Esophagus (tissue), 2 donors: ENCODE results near the gene MMP10. TPM values are rescaled to one million over a fixed set of nuclear protein-coding genes. Genes with fewer than 3 reads are reported as not detected.

Experiments
- H3K27ac ChIP-seq, 2 donors: one replicate each; pipeline ENCODE4 v1.5.1; 2013; ENCODE audit warnings: low read depth in 2 of 2, mild to moderate bottlenecking in 2 of 2, inconsistent platforms in 1 of 2, low read length in 1 of 2, moderate library complexity in 1 of 2
- H3K27me3 ChIP-seq, 2 donors: one replicate each; pipeline ENCODE4 v1.6.1; 2013; ENCODE audit warnings: low read length in 2 of 2, control low read depth in 1 of 2, mild to moderate bottlenecking in 1 of 2; ENCODE audit not compliant: insufficient read depth in 2 of 2, control insufficient read depth in 1 of 2
- H3K36me3 ChIP-seq, 2 donors: one replicate each; pipeline ENCODE4 v1.6.1; 2013; ENCODE audit warnings: low read length in 1 of 2; ENCODE audit not compliant: control insufficient read depth in 2 of 2, insufficient read depth in 2 of 2
- H3K4me1 ChIP-seq, 2 donors: one replicate each; pipeline ENCODE4 v1.6.1; 2013; ENCODE audit warnings: low read length in 1 of 2; ENCODE audit not compliant: control insufficient read depth in 2 of 2, insufficient read depth in 2 of 2
- H3K4me3 ChIP-seq, 2 donors: one replicate each; pipeline ENCODE4 v1.5.1; 2013; ENCODE audit warnings: low read length in 2 of 2, mild to moderate bottlenecking in 2 of 2, low read depth in 1 of 2, moderate library complexity in 1 of 2
- H3K9me3 ChIP-seq, 2 donors: one replicate each; pipeline ENCODE4 v1.6.1; 2013; ENCODE audit warnings: mild to moderate bottlenecking in 2 of 2, low read depth in 1 of 2, low read length in 1 of 2, moderate library complexity in 1 of 2; ENCODE audit not compliant: control insufficient read depth in 2 of 2, insufficient read depth in 1 of 2
- WGBS, 2 donors: extraction: QIAGEN DNeasy Blood & Tissue Kit; methylation state at CpG; one replicate each; pipeline ENCODE4 v1.1.7; 2013; 5-methylcytosine and 5-hydroxymethylcytosine counted together
- polyA plus RNA-seq, 2 donors: library from polyadenylated mRNA; stranded (reverse); fragments of 200-250 nt; gene quantifications; one replicate each; pipeline ENCODE4 v1.2.3, GENCODE V29; 2013
- donor health status: healthy with polysubstance abuse.
- donor health status: Bipolar disorder and iron deficiency.

The MMP10 gene
- polyA plus RNA-seq, result under 1 TPM; 0.02 to 0.12 TPM

GRCh38 chr11:102780491-102780918, at the start of gene MMP10:
TSS of gene MMP10 (minus strand) at chr11:102780628. CDS start at chr11:102780591, 37 bp downstream.
- Histone ChIP-seq H3K27me3 (no peaks in the 10 kb centered on the region), H3K4me1 (no peaks in the 10 kb centered on the region), H3K36me3 (no peaks in the 10 kb centered on the region), H3K27ac (no peak within 1 kb of the TSS), H3K4me3 (no peak within 1 kb of the TSS), H3K9me3 (no peaks in the 10 kb centered on the region)
- 13% methylated on average over 2 of the region's 2 CpGs for WGBS, 2 donors

- Histone ChIP-seq H3K27ac (no peak overlapping the region), H3K9me3 (no peaks in the 10 kb centered on the region), H3K4me1 (no peaks in the 10 kb centered on the region), H3K4me3 (no peak overlapping the region), H3K27me3 (no peaks in the 10 kb centered on the region), H3K36me3 (no peaks in the 10 kb centered on the region)
- 43 to 54% methylated on average over 6 of the region's 6 CpGs for WGBS, 2 donors
Observed at GRCh38 chr11:102829316-102830000, 49.0 kb upstream of the MMP10 start.

GRCh38 chr11:102824556-102824955, 44.1 kb upstream of the MMP10 start:
- no peaks in the 10 kb centered on the region for H3K36me3 ChIP-seq
- no peaks in the 10 kb centered on the region for H3K4me1 ChIP-seq
- no peaks in the 10 kb centered on the region for H3K9me3 ChIP-seq

GRCh38 chr11:102819491-102819890, 39.1 kb upstream of the MMP10 start:
- H3K4me3 ChIP-seq, result no peak overlapping the region
- H3K36me3 ChIP-seq, result no peaks in the 10 kb centered on the region
- no peak overlapping the region for H3K27ac ChIP-seq
- H3K4me1 ChIP-seq, result no peaks in the 10 kb centered on the region
- WGBS, 2 donors, result 71 to 72% methylated on average over 6 of the region's 6 CpGs
- no peaks in the 10 kb centered on the region for H3K27me3 ChIP-seq
- H3K9me3 ChIP-seq, result no peaks in the 10 kb centered on the region

More at GRCh38 chr11:102824556-102824955, 44.1 kb upstream of the MMP10 start:
- no peak overlapping the region for H3K4me3 ChIP-seq
- WGBS, 2 donors, result 100% methylated on average over 1 of the region's 1 CpG
- H3K27ac ChIP-seq, result no peak overlapping the region
- H3K27me3 ChIP-seq, result no peaks in the 10 kb centered on the region

GRCh38 chr11:102813484-102813883, 33.1 kb upstream of the MMP10 start:
- H3K36me3 ChIP-seq, result no peaks in the 10 kb centered on the region
- H3K4me1 ChIP-seq, result no peaks in the 10 kb centered on the region
- H3K4me3 ChIP-seq, result no peak overlapping the region
- no peaks in the 10 kb centered on the region for H3K9me3 ChIP-seq
- 59 to 64% methylated on average over 1 of the region's 1 CpG for WGBS, 2 donors
- no peaks in the 10 kb centered on the region for H3K27me3 ChIP-seq
- no peak overlapping the region for H3K27ac ChIP-seq

GRCh38 chr11:102812188-102812587, 31.8 kb upstream of the MMP10 start:
- Histone ChIP-seq H3K9me3 (peaks cover 0 to 3% of the 10 kb centered on the region in 2 donors), H3K27me3 (no peaks in the 10 kb centered on the region), H3K27ac (no peak overlapping the region), H3K36me3 (no peaks in the 10 kb centered on the region), H3K4me1 (no peaks in the 10 kb centered on the region), H3K4me3 (no peak overlapping the region)
- WGBS, 2 donors, result 79 to 81% methylated on average over 3 of the region's 3 CpGs

- H3K36me3 ChIP-seq, result no peaks in the 10 kb centered on the region
- whole genome bisulfite sequencing, 2 donors, result 7 to 10% methylated on average over 3 of the region's 3 CpGs
- H3K9me3 ChIP-seq, result peaks cover 0 to 3% of the 10 kb centered on the region in 2 donors
- no peaks in the 10 kb centered on the region for H3K4me1 ChIP-seq
- H3K4me3 ChIP-seq, result no peak overlapping the region
- H3K27me3 ChIP-seq, result no peaks in the 10 kb centered on the region
- H3K27ac ChIP-seq, result no peak overlapping the region
Observed at GRCh38 chr11:102810950-102811660, 30.7 kb upstream of the MMP10 start.

GRCh38 chr11:102809971-102810370, 29.5 kb upstream of the MMP10 start:
- Histone ChIP-seq H3K27me3 (no peaks in the 10 kb centered on the region), H3K36me3 (no peaks in the 10 kb centered on the region), H3K4me3 (no peak overlapping the region), H3K27ac (no peak overlapping the region), H3K9me3 (peaks cover 0 to 3% of the 10 kb centered on the region in 2 donors), H3K4me1 (no peaks in the 10 kb centered on the region)
- WGBS, 2 donors, result 84 to 91% methylated on average over 2 of the region's 2 CpGs

GRCh38 chr11:102807921-102808320, 27.5 kb upstream of the MMP10 start:
- H3K27ac ChIP-seq, result no peak overlapping the region
- WGBS, 2 donors, result 57 to 72% methylated on average over 19 of the region's 19 CpGs

More at GRCh38 chr11:102807921-102808320, 27.5 kb upstream of the MMP10 start:
- Histone ChIP-seq H3K4me3 (no peak overlapping the region), H3K36me3 (no peaks in the 10 kb centered on the region), H3K9me3 (peaks cover 0 to 3% of the 10 kb centered on the region in 2 donors), H3K4me1 (no peaks in the 10 kb centered on the region), H3K27me3 (no peaks in the 10 kb centered on the region)
